Measurements from ENCODE around the gene ADORA3.

DNA sequence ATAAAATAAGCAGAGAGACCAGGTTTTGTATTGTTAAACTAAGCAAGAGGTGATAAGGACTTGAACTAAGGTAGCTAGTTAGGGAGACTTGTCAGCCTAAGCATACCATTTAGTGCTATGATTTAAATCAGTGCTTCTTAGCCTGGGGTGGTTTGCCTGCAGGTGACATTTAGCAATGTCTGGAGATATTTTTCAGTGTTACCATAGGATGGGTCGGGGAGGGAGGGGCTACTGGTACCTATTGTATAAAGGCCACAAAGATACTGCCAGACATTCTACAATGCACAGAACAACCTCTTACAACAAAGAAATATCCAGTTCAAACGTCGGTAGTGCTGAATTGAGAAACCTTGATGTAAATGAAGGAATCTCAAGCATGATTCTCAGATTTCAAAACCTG lies 50.9 kb downstream of the ADORA3 start:
- TF ChIP-seq, protein P1, sequence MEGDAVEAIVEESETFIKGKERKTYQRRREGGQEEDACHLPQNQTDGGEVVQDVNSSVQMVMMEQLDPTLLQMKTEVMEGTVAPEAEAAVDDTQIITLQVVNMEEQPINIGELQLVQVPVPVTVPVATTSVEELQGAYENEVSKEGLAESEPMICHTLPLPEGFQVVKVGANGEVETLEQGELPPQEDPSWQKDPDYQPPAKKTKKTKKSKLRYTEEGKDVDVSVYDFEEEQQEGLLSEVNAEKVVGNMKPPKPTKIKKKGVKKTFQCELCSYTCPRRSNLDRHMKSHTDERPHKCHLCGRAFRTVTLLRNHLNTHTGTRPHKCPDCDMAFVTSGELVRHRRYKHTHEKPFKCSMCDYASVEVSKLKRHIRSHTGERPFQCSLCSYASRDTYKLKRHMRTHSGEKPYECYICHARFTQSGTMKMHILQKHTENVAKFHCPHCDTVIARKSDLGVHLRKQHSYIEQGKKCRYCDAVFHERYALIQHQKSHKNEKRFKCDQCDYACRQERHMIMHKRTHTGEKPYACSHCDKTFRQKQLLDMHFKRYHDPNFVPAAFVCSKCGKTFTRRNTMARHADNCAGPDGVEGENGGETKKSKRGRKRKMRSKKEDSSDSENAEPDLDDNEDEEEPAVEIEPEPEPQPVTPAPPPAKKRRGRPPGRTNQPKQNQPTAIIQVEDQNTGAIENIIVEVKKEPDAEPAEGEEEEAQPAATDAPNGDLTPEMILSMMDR (IDR thresholded peaks at IDR 0.05): no peak
- no peak for TF ChIP-seq ZFX (IDR thresholded peaks at IDR 0.05; ENCODE audit: borderline replicate concordance)

All from 22Rv1 (cell line).